GM19468 (cell line): ENCODE data around the gene TPST2.
"Not testable (repeated sequence)": the region's sequence is repeated elsewhere in the genome, so short reads cannot be mapped to it uniquely, and the experiment has no call there.

ENCODE experiments used
- ATAC-seq: cut with Tn5 transposase; IDR thresholded peaks from one replicate; pipeline ENCODE4 v1.9.1; 2021; ENCODE audit warnings: mild to moderate bottlenecking, moderate library complexity, moderate number of reproducible peaks; ENCODE audit not compliant: unreplicated experiment; ENCODE audit errors: extremely low read depth

TPST2 gene

GRCh38 chr22:26536762-26537134 is 53.2 kb downstream of the TPST2 start:
- ATAC-seq: no peak

GRCh38 chr22:26536056-26536761 is 53.7 kb downstream of the TPST2 start:
- ATAC-seq: no peak

GRCh38 chr22:26535603-26535908 is 54.4 kb downstream of the TPST2 start:
- ATAC-seq: no peak

- ATAC-seq: no peak
These were observed 54.9 kb downstream of the TPST2 start for GRCh38 chr22:26534874-26535602.

- no peak for ATAC-seq
These were observed 55.6 kb downstream of the TPST2 start for GRCh38 chr22:26534171-26534855.

GRCh38 chr22:26529345-26529744 is 60.6 kb downstream of the TPST2 start:
- no peak for ATAC-seq

GRCh38 chr22:26528518-26528917 is 61.4 kb downstream of the TPST2 start:
- not testable (repeated sequence) for ATAC-seq

- ATAC-seq: no peak
These were observed 62.1 kb downstream of the TPST2 start for GRCh38 chr22:26527574-26528465.

- no peak for ATAC-seq
These were observed 62.8 kb downstream of the TPST2 start for GRCh38 chr22:26527167-26527566.

- no peak for ATAC-seq
These were observed 63.9 kb downstream of the TPST2 start for GRCh38 chr22:26525946-26526564.

- no peak for ATAC-seq
These were observed 65.1 kb downstream of the TPST2 start for GRCh38 chr22:26524870-26525269.

- ATAC-seq: no peak
These were observed 67.3 kb downstream of the TPST2 start for GRCh38 chr22:26522592-26522991.

GRCh38 chr22:26522012-26522411 is 67.9 kb downstream of the TPST2 start:
- no peak for ATAC-seq

- no peak for ATAC-seq
These were observed 72.5 kb downstream of the TPST2 start for GRCh38 chr22:26517429-26517828.

GRCh38 chr22:26516503-26516902 is 73.4 kb downstream of the TPST2 start:
- no peak for ATAC-seq

GRCh38 chr22:26515931-26516330 is 74.0 kb downstream of the TPST2 start:
- no peak for ATAC-seq

GRCh38 chr22:26514419-26515161 is 75.3 kb downstream of the TPST2 start:
- ATAC-seq: no peak

GRCh38 chr22:26513838-26514237 is 76.1 kb downstream of the TPST2 start:
- ATAC-seq: no peak

GRCh38 chr22:26512149-26512793 is 77.7 kb downstream of the TPST2 start, which contains the start of gene TFIP11:
Gene TFIP11, minus strand, starts transcription at chr22:26512473. Its CDS starts 2,201 bp downstream, at chr22:26510272.
- ATAC-seq: no peak
